CD4-positive, alpha-beta T cell treated with Interferon gamma for 1 hour (primary cell): Measurements from ENCODE around the gene RPS16.
A peak's percentile ranks its signal among the peaks of the same experiment; 100 is the strongest.
"Not testable (repeated sequence)": the region's sequence is repeated elsewhere in the genome, so short reads cannot be mapped to it uniquely, and the experiment has no call there.

Source experiments
- DNase-seq: peaks from one replicate; pipeline ENCODE4 v3.0.0-alpha.2; 2020

The RPS16 gene

DNA sequence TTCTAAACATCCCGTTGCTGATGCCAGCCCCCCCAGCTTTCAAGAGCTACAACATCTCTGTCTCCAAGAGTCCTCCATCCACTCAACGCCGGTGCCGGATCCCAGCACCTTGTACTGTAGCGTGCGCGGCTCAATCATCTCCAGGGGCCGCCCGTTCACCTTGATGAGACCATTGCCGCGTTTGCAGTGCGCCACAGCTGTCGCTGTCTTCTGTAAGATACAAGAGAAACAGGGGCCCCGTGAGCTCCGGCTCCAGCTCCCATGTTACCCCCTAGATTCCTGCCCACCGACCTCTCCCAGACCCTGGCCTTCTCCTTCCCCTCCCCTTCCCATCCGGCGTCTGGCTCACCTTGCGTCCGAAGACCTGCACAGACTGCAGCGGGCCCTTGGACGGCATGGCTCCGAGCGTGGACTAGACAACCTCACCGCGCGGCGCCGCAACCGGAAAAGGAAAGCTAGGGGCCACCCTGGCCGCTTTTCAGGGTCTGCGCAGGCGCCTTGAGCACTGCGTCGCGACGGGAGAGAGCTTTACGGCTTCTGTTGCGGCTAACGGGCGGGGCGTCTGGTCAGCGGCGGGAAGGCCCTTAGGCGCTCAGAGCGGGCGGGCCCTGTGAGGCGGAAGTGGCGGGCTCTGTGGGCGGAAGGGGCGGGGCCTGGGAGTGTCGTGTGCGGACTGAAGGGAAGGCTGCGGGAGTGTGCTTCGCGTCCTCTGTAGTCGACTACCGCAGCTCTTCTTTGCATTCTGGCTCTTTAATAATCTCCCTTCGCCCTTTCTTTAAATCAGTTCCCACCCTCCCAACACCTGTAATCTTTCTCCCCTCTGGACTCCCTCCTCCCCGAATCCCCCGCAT, at the start of gene RPS16:
Gene RPS16, minus strand, starts transcription at position 451 of the 851 bp plus-strand sequence. Its CDS starts 54 bp downstream, at position 397.
- peak; percentile 99 for DNase-seq

DNA sequence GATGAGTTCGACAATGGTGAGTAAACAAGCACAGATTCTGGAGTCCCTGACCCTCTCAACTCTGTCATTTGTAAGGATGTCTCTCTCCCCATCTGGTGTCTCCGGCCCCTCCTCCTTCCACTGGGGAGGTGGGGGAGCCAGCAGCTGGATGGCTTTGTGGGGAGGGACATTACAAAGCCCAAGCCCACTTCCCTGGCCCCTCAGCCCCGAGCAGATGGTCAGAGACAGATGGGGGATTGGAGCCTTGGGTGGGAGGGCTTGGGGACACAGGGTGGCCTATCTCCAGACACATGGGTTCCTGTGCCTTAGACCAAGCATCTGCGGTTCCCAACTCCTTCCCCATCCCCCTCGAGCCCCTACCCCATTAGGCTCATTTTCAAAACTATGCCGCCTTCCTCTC, 47.4 kb upstream of the RPS16 start:
- no peak for DNase-seq

GRCh38 chr19:39481676-39482075, 45.9 kb upstream of the RPS16 start:
- DNase-seq = no peak

DNA sequence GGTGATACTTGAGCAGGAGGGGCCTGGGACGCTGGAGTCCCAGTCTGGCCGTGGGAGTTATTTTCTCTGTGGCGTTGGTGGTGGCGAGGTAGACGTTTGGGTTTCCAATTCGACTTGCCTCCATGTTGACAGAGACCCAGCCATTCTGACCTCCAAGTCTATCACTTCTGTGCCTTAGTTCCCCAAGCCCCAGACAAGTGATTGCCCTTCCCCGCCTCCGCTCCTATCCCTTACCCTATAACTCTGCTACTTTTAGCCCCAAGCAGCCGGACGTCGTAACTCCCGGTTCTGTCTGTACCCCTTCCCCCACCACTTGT, 45.4 kb upstream of the RPS16 start:
- DNase-seq = no peak

GRCh38 chr19:39480337-39481228, 44.8 kb upstream of the RPS16 start, which contains the start of gene TIMM50:
Gene TIMM50, plus strand, starts transcription at chr19:39480838. Its CDS starts 16 bp downstream, at chr19:39480854.
- peak; percentile 93 for DNase-seq

DNA sequence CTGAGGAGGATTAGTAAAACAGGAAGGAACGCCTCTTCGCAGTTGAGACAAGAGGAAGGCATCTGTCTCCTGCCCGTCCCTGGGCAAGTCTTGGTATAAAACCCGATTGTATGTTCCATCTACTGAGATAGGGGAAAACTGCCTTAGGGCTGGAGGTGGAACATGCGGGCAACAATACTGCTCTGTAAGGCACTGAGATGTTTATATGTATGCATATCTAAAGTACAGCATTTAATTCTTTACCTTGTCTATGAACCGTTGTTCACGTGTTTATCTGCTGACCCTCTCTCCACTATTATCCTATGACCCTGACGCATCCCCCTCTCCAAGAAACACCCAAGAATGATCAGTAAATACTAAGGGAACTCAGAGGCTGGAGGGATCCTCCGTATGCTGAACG, 44.2 kb upstream of the RPS16 start:
- DNase-seq = no peak

GRCh38 chr19:39479319-39479801, 43.6 kb upstream of the RPS16 start:
- DNase-seq = not testable (repeated sequence)

- no peak for DNase-seq
Observed at GRCh38 chr19:39475748-39476147, 40.0 kb upstream of the RPS16 start.

GRCh38 chr19:39474139-39474620, 38.4 kb upstream of the RPS16 start:
- DNase-seq = peak; percentile 65

DNA sequence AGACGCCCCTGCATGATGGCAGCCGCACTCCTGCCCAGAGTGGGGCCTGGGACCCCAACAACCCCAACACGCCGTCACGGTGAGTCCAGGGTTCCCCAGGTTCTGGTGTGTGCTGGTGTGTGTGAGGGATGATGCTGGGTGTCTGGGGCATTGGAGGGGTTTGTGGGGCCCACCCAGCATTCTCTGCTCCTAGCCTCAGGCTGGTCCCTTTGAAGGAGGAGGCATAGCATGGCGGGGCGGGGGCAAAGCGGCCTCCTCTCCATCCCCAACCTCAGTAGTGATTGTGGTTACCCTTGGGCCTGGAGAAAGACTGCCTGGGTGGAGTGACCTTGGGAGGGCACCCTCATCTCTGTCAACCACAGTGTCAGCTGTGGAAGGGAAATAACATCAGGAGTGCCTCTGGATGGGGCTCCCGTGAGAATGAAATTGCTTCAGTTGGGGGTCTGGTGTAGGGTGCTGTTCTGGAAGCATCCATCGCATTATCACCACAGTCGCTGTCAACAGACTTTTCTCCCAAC, 37.8 kb upstream of the RPS16 start:
- DNase-seq = no peak

GRCh38 chr19:39472746-39473442, 37.1 kb upstream of the RPS16 start:
- DNase-seq = no peak

DNA sequence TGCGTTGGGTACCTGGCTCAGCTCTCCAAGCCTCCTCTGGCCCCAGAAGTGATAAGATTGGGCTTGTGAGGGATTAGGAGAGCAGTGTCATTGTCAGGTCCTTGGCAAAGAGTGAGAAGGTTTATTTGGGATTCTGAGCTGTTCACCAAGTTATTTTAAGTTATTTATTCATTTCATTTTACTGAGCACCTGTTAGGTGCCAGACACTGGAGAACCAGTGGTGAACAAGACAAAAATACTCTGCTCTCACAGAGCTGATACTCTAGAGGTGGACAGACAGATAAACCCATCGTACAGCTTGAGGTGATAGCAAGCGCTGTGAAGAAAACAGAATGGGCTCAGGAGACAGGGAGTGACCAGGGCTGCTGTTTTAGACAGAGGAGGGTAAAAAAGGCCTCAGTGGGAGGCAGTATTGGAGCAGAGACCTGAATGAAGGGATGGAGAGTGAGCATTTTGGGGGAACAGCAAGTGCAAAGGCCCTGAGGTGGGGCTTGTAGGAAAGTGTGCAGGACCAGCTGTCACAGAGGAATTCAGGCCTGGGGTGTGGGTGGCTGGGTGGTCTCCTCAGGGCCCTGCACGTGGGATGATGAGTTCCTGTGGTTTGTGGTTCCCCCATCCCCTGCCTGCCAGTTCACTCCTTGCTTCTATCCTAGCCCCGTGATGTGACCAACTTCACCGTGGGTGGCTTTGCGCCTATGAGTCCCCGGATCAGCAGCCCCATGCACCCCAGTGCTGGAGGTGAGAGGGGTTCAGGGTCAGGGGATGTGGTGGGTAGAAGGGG, 36.2 kb upstream of the RPS16 start:
- DNase-seq = no peak

DNA sequence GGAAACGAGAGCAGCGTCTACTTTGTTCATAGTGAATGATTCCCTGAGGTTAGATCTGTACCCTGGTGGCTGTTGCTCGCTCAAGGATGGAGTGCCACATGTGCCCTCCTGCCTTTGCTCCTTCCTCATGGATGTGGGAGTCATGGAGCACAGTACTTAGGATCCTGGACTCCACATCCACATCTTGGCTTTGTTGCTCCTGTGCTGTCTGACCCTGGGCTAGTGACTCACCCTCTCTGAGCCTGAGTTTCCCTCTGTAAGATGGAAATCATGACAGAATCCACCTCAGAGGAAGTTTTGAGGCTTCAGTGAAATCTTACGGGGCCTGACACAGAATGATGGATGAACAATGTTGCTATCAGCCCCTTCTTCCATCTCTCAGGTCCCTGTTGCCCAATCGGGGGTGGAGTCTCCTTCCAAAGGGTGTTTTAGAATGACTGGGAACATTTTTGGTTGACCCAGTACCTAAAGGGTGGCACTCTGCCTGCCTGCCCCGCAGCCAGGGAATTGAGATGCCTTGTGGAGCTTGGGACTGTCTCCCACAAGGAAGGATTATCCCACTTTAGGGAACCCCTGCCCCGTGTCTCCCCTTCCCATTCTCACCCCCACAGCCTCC, 35.1 kb upstream of the RPS16 start:
- DNase-seq = no peak

- DNase-seq = no peak
Observed at GRCh38 chr19:39469567-39469966, 33.8 kb upstream of the RPS16 start.

GRCh38 chr19:39469036-39469435, 33.3 kb upstream of the RPS16 start:
- no peak for DNase-seq

GRCh38 chr19:39467941-39468340, 32.2 kb upstream of the RPS16 start:
- DNase-seq = no peak

- DNase-seq = no peak
Observed at GRCh38 chr19:39465956-39466747, 30.4 kb upstream of the RPS16 start.

DNA sequence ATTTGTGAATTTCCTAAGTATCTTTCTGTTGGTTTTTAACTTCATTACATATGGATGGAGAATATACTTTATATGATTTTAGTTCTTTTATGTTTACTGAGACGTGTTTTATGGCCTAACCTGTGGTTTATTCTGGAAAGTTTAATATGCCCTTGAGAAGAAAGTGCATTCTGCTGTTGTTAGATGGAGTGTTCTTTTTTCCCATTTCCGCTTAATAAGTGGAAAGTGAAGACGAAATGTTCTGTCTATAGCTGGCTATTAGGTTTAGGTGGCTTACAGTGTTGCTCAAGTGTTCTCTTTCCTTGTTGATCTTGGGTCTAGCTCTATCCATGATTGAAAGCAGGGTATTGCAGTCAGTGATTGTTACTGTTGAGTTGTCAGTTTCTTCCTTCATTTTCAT, 27.7 kb upstream of the RPS16 start:
- DNase-seq = no peak

GRCh38 chr19:39451257-39451656, 15.5 kb upstream of the RPS16 start:
- not testable (repeated sequence) for DNase-seq

DNA sequence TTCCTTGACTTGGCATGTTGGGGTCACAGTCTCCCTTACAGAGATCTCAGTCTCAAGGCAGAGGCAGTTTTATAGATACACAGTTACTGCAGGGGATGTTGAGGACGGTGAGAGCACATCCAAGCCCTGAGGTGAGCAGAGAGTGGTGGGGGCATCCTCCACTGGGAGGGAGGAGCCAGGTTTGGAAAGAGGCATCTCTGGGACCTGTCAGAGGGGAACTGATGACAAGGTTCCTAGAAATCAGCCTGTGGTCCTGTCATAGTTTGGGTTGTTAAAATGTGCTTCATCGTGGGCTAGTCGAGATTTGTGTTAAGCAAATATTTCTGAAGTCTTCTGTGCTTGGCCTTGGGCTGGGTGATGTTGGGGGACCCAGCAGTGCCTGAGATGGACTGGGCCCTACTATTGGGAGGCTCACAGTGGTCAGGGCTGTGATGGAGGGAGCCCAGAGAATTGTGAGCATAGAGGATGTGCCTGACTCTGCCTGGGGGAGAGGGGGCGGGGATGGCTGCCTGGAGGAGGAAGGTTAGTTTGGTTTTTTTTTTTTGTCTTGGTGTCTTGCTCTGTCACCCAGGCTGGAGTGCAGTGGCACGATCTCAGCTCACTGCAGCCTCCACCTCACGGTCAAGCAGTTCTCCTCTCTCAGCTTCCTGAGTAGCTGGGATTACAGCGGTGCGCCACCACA, 13.5 kb upstream of the RPS16 start:
- no peak for DNase-seq
